Astrocyte (in vitro differentiated cells and primary cell): ENCODE measurements around the gene DPP9. TPM values are rescaled to one million over a fixed set of nuclear protein-coding genes. Genes with fewer than 3 reads are reported as not detected.
A peak's percentile ranks its signal among the peaks of the same experiment; 100 is the strongest.

Source experiments
- DNase-seq: peaks from one replicate; pipeline ENCODE4 v3.0.0-alpha.2; 2010; ENCODE audit warnings: low read depth
- FAIRE-seq: peaks from 2 replicates; lab custom pipeline; 2011; peaks lifted over from hg19 to GRCh38; lab: Jason Lieb, UNC
- H2AFZ ChIP-seq: 2 replicates; pipeline ENCODE4 v1.6.0; 2012; ENCODE audit warnings: low read depth, low read length, inconsistent platforms
- H3K27ac ChIP-seq: 2 replicates; pipeline ENCODE4 v1.5.1; 2011; ENCODE audit warnings: low read depth, low read length, inconsistent platforms
- H3K27me3 ChIP-seq: 2 replicates; pipeline ENCODE4 v1.6.0; 2011; ENCODE audit warnings: low read length, inconsistent platforms; ENCODE audit not compliant: insufficient read depth
- H3K36me3 ChIP-seq: 2 replicates; pipeline ENCODE4 v1.5.1; 2011; ENCODE audit warnings: low read length, inconsistent platforms; ENCODE audit not compliant: insufficient read depth
- H3K4me1 ChIP-seq: 2 replicates; pipeline ENCODE4 v1.5.1; 2011; ENCODE audit warnings: low read length, inconsistent platforms; ENCODE audit not compliant: insufficient read depth
- H3K4me2 ChIP-seq: 2 replicates; pipeline ENCODE4 v1.6.0; 2012; ENCODE audit warnings: low read length, inconsistent platforms
- H3K4me3 ChIP-seq: 2 replicates; pipeline ENCODE4 v1.5.1; 2011; ENCODE audit warnings: low read depth, mild to moderate bottlenecking, low read length, inconsistent platforms; ENCODE audit not compliant: insufficient read depth
- H3K79me2 ChIP-seq: 2 replicates; pipeline ENCODE4 v1.6.0; 2012; ENCODE audit warnings: mild to moderate bottlenecking, low read length, inconsistent platforms; ENCODE audit not compliant: insufficient read depth
- H3K9ac ChIP-seq: 2 replicates; pipeline ENCODE4 v1.6.0; 2012; ENCODE audit warnings: mild to moderate bottlenecking, low read length, inconsistent platforms
- H3K9me3 ChIP-seq: 2 replicates; pipeline ENCODE4 v1.5.1; 2012; ENCODE audit warnings: low read depth, mild to moderate bottlenecking, low read length, inconsistent platforms; ENCODE audit not compliant: insufficient read depth
- H4K20me1 ChIP-seq: 2 replicates; pipeline ENCODE4 v1.6.0; 2012; ENCODE audit warnings: low read length, inconsistent platforms; ENCODE audit not compliant: insufficient read depth
- H3K27ac Mint-ChIP-seq: one replicate; pipeline ENCODE4 v1.8.0; 2021; ENCODE audit warnings: mild to moderate bottlenecking, mixed read lengths; ENCODE audit not compliant: unreplicated experiment
- H3K27me3 Mint-ChIP-seq: one replicate; pipeline ENCODE4 v1.8.0; 2021; ENCODE audit warnings: low read depth, mixed read lengths; ENCODE audit not compliant: unreplicated experiment
- H3K36me3 Mint-ChIP-seq: one replicate; pipeline ENCODE4 v1.8.0; 2021; ENCODE audit warnings: low read depth, mixed read lengths; ENCODE audit not compliant: unreplicated experiment
- H3K4me1 Mint-ChIP-seq: one replicate; pipeline ENCODE4 v1.8.0; 2021; ENCODE audit warnings: low read depth, mixed read lengths; ENCODE audit not compliant: unreplicated experiment
- H3K4me3 Mint-ChIP-seq: one replicate; pipeline ENCODE4 v1.8.0; 2021; ENCODE audit warnings: mild to moderate bottlenecking, moderate library complexity, mixed read lengths; ENCODE audit not compliant: unreplicated experiment
- H3K9me3 Mint-ChIP-seq: one replicate; pipeline ENCODE4 v1.8.0; 2021; ENCODE audit warnings: mild to moderate bottlenecking, mixed read lengths; ENCODE audit not compliant: unreplicated experiment
- CTCF ChIP-seq: IDR thresholded peaks from 2 replicates; pipeline ENCODE4 v1.5.1; 2011; ENCODE audit warnings: low read depth, mild to moderate bottlenecking, inconsistent platforms, low read length, moderate library complexity; ENCODE audit not compliant: insufficient read depth
- EZH2 ChIP-seq: IDR thresholded peaks from 2 replicates; pipeline ENCODE4 v1.6.1; 2012; ENCODE audit warnings: mild to moderate bottlenecking, low read length, inconsistent platforms; ENCODE audit not compliant: insufficient read depth
- total RNA-seq: library from RNA; stranded (reverse); gene quantifications from 2 replicates; pipeline ENCODE4 v1.2.1, GENCODE V29; 2021

Gene DPP9
- total RNA-seq, 1 donor from 2014 or later = 50.0 TPM

- Mint-ChIP-seq H3K4me3 (no peak overlapping the region), H3K36me3 (peaks cover 21% of the 10 kb centered on the region), H3K27me3 (no peaks in the 10 kb centered on the region), H3K4me1 (peaks cover 5% of the 10 kb centered on the region), H3K27ac (peak overlapping the region; percentile 26), H3K9me3 (no peaks in the 10 kb centered on the region)
- no peaks in the 10 kb centered on the region for H3K9me3 ChIP-seq
- no peak overlapping the region for H2AFZ ChIP-seq
- DNase-seq (no peak), FAIRE-seq (no peak)
- H3K4me1 ChIP-seq = peaks cover 16% of the 10 kb centered on the region
- H3K4me3 ChIP-seq = no peak overlapping the region
- no peak overlapping the region for H3K4me2 ChIP-seq
- no peak overlapping the region for H3K27ac ChIP-seq
- TF ChIP-seq CTCF = no peak
- TF ChIP-seq EZH2 = no peak
- peaks cover 38% of the 10 kb centered on the region for H3K79me2 ChIP-seq
- H3K27me3 ChIP-seq = no peaks in the 10 kb centered on the region
- no peaks in the 10 kb centered on the region for H4K20me1 ChIP-seq
- no peak overlapping the region for H3K9ac ChIP-seq
- peaks cover 29% of the 10 kb centered on the region for H3K36me3 ChIP-seq
Observed at GRCh38 chr19:4707322-4707721, 16.3 kb downstream of the DPP9 start.

- no peak overlapping the region for H3K27ac ChIP-seq
- H3K27me3 ChIP-seq = no peaks in the 10 kb centered on the region
- no peak for FAIRE-seq
- peaks cover 16% of the 10 kb centered on the region for H3K4me1 ChIP-seq
- Mint-ChIP-seq H3K4me1 (peaks cover 5% of the 10 kb centered on the region), H3K27ac (no peak overlapping the region), H3K27me3 (no peaks in the 10 kb centered on the region), H3K4me3 (no peak overlapping the region), H3K36me3 (peaks cover 22% of the 10 kb centered on the region), H3K9me3 (no peaks in the 10 kb centered on the region)
- H3K9ac ChIP-seq = no peak overlapping the region
- no peak overlapping the region for H3K4me3 ChIP-seq
- no peak overlapping the region for H2AFZ ChIP-seq
- peaks cover 28% of the 10 kb centered on the region for H3K36me3 ChIP-seq
- H3K9me3 ChIP-seq = no peaks in the 10 kb centered on the region
- no peak overlapping the region for H3K4me2 ChIP-seq
- no peak for TF ChIP-seq EZH2
- no peak for TF ChIP-seq CTCF
- no peak for DNase-seq
- peaks cover 23% of the 10 kb centered on the region for H3K79me2 ChIP-seq
- H4K20me1 ChIP-seq = no peaks in the 10 kb centered on the region
Observed at GRCh38 chr19:4705413-4706131, 18.1 kb downstream of the DPP9 start.

- no peak for DNase-seq
- TF ChIP-seq CTCF (no peak), EZH2 (no peak)
- Histone ChIP-seq H3K9ac (no peak overlapping the region), H4K20me1 (no peaks in the 10 kb centered on the region), H3K4me1 (peaks cover 9% of the 10 kb centered on the region), H3K4me2 (no peak overlapping the region), H3K9me3 (no peaks in the 10 kb centered on the region), H3K79me2 (peaks cover 14% of the 10 kb centered on the region), H3K4me3 (no peak overlapping the region), H3K36me3 (peaks cover 20% of the 10 kb centered on the region), H3K27ac (no peak overlapping the region), H3K27me3 (no peaks in the 10 kb centered on the region), H2AFZ (no peak overlapping the region)
- Mint-ChIP-seq H3K4me1 (peaks cover 2% of the 10 kb centered on the region), H3K27ac (no peak overlapping the region), H3K36me3 (peaks cover 19% of the 10 kb centered on the region), H3K27me3 (no peaks in the 10 kb centered on the region), H3K4me3 (no peak overlapping the region), H3K9me3 (no peaks in the 10 kb centered on the region)
- FAIRE-seq = no peak
Observed at GRCh38 chr19:4704317-4704673, 19.3 kb downstream of the DPP9 start.
